ENCODE measurements around the gene SIMC1.
"Not testable (repeated sequence)": the region's sequence is repeated elsewhere in the genome, so short reads cannot be mapped to it uniquely, and the experiment has no call there.

SIMC1 gene

GRCh38 chr5:176216393-176216916 is 21.8 kb upstream of the SIMC1 start:
- not testable (repeated sequence) for DNase-seq (ENCODE audit: low read depth)

GRCh38 chr5:176217188-176217729 is 21.0 kb upstream of the SIMC1 start:
- not testable (repeated sequence) for DNase-seq (ENCODE audit: low read depth)

DNA sequence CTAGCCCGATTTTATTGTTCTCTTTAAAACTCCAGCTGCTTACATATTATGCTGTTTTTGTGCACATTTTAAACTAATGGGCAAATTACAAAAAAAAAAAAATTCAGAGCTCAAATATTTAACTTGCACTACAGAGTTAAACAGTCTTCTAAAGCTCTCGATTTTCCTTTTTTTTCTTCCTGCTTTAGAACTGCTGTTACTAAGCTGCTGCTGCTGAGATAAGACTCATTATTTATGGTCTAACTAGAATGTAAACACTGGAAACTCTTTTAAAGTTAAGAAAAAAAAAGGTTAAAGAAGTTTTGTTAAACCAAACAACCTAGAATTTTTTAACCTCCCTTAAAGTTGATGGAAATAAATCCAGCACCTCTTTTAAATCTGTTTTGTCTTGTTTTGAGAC is 20.5 kb upstream of the SIMC1 start:
- DNase-seq (ENCODE audit: low read depth) = not testable (repeated sequence)

DNA sequence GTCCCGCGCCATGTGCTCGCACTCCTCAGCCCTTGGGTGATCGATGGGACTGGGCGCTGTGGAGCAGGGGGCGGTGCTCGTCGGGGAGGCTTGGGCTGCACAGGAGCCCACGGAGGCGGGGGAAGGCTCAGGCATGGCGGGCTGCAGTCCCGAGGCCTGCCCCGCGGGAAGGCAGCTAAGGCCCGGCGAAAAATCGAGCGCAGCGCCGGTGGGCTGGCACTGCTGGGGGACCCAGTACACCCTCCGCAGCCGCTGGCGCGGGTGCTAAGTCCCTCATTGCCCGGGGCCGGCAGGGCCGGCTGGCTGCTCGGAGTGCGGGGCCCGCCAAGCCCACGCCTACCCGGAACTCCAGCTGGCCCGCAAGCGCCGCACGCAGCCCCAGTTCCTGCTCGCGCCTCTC is 16.2 kb upstream of the SIMC1 start:
- DNase-seq (ENCODE audit: low read depth) = not testable (repeated sequence)

- DNase-seq (ENCODE audit: low read depth) = not testable (repeated sequence)
These were observed 9.9 kb upstream of the SIMC1 start for GRCh38 chr5:176228358-176228757.

DNA sequence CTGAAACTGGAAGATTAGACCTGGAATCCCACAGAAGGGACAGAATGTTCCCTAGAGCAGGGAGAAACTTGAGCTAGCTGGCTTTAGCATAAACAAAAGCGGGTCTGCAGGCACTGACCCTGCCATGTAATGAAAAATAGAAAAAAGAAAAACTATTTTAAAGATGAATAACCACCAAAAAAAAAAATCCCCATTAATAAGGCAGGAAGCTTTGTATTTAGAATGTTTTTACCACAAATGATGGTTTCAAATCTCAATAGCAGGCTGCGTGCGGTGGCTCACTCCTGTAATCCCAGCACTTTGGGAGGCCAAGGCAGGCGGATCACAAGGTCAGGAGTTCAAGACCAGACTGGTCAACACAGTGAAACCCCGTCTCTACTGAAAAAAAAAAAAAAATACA is 5.0 kb upstream of the SIMC1 start:
- not testable (repeated sequence) for DNase-seq (ENCODE audit: low read depth)

DNA sequence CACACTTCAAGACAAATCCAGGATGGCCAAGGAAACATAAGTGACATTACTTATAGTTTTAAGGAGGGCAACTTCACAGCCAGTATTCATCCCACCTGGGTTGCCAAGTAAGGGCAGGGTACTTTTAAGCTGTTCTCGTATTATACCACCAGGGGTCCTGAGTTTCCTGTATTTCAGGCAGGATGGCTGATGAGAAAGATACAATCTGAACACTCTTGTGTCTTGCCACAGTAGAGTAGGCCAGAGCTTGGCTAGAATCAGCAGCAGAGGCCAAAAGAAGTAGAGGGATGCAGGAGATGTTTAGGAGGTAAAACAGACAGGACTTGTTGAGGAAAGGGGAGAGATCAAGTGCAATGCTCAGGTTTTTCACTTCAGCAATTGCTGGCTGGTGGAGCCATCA is 3.1 kb upstream of the SIMC1 start:
- not testable (repeated sequence) for DNase-seq (ENCODE audit: low read depth)

GRCh38 chr5:176238645-176239283 is 540 bp downstream of the SIMC1 start:
- DNase-seq (ENCODE audit: low read depth) = not testable (repeated sequence)

DNA sequence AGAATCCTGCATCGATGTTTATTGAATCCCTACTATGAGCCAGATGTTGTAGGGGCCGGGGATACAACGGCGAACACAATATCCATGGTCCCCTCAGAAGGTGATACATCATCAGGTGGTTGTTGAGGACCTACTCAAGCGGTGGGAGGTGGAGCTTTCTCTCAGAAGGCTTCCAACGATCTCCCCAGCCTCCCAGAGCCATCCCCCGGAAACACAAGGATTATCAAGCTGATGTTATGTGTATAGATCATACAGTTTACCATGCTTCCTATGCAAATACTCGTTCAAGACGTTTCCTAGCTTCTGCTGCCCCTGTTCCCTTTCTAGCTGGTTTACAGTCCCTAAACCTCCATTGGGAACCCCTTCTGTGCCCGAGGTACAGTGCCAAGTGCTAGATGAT is 1.1 kb downstream of the SIMC1 start:
- DNase-seq (ENCODE audit: low read depth) = not testable (repeated sequence)

DNA sequence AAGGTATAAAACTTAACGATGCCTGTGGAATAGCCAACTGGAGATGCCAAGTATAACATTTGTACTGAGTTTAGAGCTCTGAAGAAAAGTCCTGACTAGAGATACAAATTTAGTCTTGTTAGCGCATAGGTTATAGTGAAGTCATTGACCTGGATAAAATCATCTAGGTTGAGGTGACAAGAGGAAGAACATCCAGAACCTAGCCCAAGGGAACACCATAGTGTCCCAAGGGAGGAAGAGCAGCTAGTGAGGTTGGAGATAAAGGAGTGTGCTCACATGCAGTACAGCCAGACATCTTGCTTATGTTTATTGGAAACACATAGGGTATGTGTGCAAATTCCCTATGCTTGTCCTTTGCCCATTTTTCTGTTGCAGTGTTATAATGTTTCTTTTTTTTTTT is 6.1 kb downstream of the SIMC1 start:
- DNase-seq (ENCODE audit: low read depth) = not testable (repeated sequence)

- DNase-seq (ENCODE audit: low read depth) = not testable (repeated sequence)
These were observed 6.8 kb downstream of the SIMC1 start for GRCh38 chr5:176245074-176245473.

DNA sequence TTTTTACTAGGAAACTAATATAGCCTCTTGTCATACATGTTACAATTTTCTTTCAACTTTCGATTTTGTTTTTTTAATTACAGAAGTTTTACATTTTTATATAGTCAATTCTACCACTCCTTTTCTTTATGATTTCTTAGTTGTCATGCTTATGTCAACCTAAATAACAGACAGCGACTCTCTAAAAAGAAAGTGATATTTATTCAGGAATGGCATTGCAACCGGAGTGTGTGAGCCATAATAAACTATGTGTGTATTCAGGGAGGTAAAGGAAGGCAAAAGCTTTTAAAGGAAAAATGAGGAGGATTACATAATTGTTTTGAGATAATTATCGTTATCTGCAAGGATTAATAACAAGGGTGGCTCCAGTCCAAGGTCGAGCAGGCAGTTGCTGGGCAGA is 7.3 kb downstream of the SIMC1 start:
- DNase-seq (ENCODE audit: low read depth) = not testable (repeated sequence)

DNA sequence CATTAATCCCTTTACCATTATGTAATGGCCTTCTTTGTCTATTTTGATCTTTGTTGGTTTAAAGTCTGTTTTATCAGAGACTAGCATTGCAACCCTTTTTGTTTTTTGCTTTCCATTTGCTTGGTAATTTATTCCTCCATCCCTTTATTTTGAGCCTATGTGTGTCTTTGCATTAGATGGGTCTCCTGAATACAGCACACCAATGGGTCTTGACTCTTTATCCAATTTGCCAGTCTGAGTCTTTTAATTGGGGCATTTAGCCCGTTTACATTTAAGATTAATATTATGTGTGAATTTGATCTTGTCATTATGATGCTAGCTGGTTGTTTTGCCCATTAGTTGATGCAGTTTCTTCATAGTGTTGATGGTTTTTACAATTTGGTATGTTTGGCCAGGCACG is 12.5 kb downstream of the SIMC1 start:
- DNase-seq (ENCODE audit: low read depth) = not testable (repeated sequence)

DNA sequence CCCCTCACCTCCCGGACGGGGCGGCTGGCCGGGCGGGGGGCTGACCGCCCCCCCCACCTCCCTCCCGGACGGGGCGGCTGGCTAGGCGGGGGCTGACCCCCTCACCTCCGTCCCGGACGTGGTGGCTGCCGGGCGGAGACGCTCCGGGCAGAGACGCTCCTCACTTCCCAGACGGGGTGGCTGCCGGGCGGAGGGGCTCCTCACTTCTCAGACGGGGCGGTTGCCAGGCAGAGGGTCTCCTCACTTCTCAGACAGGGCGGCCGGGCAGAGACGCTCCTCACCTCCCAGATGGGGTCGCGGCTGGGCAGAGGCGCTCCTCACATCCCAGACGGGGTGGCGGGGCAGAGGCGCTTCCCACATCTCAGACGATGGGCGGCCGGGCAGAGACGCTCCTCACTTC is 13.9 kb downstream of the SIMC1 start:
- not testable (repeated sequence) for DNase-seq (ENCODE audit: low read depth)

DNA sequence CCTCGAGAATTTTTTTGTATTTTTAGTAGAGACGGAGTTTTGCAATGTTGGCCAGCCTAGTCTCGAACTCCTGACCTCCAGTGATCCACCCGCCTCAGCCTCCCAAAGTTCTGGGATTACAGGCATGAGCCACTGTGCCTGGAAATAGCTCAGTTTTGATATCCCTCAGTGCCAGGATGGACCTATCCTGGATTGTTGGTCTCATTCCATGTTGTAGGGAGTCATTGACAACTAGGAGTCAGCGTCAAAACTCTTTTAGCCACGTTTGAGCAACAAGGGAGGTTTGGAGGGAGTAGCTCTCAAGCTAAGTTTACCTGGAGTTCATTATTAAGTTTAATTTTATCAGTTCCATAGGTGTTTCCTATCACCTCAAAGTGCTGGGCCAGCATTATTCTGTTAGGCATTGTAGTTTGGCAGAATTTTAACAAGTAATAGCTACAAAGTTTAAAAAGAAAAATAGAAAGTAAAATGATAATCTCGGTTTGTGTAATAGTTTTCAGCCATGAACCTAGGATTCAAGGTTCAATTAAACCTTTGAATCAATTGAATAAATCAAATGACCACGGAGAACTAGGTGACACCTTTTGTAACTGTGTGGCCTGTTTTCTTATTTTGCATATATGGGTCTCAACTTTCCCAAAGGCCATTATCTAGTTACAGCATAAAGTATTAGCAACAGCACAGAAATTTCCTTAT is 15.3 kb downstream of the SIMC1 start:
- not testable (repeated sequence) for DNase-seq (ENCODE audit: low read depth)

DNA sequence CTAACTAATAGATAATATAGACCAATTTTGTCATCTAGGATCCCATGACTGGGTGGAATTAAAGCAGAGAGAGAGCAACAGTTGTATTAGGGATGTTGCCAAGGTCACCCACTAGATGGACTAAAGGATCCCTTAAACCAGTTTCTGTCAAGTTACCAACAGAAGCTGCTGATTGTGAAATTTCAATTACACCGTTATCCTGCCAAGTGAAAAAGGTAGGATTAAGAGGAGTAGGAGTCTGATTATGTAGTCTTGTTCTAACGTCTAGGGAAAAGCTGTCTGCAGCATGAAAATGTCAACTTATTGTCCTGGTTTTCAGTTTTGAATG is 15.8 kb downstream of the SIMC1 start:
- not testable (repeated sequence) for DNase-seq (ENCODE audit: low read depth)

- DNase-seq (ENCODE audit: low read depth) = not testable (repeated sequence)
These were observed 19.8 kb downstream of the SIMC1 start for GRCh38 chr5:176257871-176258505.

DNA sequence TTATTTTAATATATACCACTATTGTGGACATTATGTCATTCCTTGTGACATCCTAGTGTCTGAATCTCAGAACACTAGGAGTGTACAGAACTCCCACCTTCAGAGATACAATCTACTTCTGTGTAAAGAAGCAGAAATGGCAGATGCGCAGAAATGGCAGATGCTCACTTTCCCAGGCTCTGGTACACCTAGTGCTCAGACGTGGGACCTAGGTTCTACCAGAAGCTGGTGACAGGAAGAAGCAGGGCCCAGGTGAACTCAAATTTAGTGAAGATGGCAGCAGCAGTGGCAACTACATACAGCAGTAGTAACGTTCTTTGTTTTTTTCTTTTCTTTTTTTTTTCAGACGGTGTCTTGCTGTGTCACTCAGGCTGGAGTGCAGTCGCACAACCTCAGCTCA is 22.5 kb downstream of the SIMC1 start:
- not testable (repeated sequence) for DNase-seq (ENCODE audit: low read depth)

DNA sequence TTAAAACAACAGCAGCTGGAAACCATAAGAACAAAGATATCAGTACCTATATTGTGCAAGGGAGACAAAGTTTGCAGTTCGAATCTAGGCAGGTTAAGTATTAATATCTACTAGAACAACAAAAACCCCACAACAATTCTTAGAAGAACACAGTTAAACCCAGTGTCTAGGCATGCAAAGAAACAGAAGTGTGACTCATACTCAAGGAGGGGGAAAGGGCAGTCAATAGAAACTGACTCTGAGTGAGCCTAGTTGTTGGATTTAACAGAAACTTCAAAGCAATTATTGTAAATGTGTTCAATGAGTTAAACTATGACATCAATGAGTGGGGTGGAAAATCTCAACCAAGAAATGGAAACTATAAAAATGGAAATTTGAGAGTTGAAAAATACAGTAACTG is 28.2 kb downstream of the SIMC1 start:
- DNase-seq (ENCODE audit: low read depth) = not testable (repeated sequence)

DNA sequence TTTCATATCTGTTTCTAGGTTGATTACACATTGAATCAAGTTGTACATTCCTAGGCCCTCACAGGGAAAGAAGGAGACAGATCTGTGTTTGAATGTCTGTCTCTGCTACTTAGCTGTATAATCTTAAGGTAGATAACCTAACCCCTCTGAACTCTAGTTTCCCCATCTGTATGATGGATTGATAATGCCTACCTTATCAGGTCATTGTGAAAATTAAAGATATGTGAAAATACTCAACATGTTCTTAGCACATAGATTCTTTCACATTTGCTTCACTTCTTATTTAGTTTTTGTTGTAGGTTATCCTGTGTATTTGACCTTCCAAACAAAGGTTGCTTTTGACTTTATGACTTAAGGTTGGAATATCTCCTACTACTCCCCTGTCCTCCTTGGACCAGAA is 50.8 kb downstream of the SIMC1 start:
- DNase-seq (ENCODE audit: low read depth) = not testable (repeated sequence)

DNA sequence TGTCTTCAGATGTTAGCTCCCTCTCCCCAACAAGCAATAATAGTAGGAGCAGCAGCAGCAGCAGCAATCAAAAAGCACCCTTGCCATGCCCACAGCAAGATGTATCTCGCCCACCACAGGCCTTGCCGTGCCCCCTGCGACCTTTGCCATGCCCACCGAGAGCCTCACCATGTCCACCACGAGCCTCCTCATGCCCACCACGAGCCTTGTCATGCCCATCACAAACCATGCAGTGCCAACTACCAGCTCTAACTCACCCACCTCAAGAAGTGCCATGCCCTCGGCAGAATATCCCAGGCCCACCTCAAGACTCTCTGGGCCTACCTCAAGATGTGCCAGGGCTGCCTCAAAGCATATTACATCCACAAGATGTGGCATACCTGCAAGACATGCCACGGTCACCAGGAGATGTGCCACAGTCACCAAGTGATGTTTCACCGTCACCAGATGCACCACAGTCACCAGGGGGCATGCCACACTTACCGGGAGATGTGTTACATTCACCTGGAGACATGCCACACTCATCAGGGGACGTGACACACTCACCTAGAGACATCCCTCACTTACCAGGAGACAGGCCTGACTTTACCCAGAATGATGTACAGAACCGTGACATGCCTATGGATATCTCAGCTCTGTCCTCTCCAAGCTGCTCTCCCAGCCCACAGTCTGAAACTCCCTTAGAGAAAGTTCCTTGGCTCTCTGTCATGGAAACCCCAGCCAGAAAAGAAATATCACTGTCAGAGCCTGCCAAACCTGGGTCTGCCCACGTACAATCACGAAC is 52.0 kb downstream of the SIMC1 start:
- not testable (repeated sequence) for DNase-seq (ENCODE audit: low read depth)

DNA sequence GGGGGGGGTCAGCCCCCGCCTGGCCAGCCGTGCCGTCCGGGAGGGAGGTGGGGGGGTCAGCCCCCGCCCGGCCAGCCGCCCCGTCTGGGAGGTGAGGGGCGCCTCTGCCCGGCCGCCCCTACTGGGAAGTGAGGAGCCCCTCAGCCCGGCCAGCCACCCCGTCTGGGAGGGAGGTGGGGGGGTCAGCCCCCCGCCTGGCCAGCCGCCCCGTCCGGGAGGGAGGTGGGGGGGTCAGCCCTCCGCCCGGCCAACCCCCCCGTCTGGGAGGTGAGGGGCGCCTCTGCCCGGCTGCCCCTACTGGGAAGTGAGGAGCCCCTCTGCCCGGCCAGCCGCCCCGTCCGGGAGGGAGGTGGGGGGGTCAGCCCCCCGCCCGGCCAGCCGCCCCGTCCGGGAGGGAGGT is 67.1 kb downstream of the SIMC1 start:
- DNase-seq (ENCODE audit: low read depth) = not testable (repeated sequence)
